GM12875 (cell line): ENCODE data around the gene TSR1.

Experiments used
- H3K4me3 ChIP-seq: one replicate; pipeline ENCODE4 v1.5.1; 2011; ENCODE audit warnings: low read depth, low read length, control low read depth
- CTCF ChIP-seq: IDR thresholded peaks from 2 replicates; pipeline ENCODE4 v1.5.1; 2011; ENCODE audit warnings: low read depth, mild to moderate bottlenecking, control low read depth, inconsistent platforms, low read length, moderate library complexity, borderline replicate concordance; ENCODE audit not compliant: insufficient read depth

TSR1 gene

DNA sequence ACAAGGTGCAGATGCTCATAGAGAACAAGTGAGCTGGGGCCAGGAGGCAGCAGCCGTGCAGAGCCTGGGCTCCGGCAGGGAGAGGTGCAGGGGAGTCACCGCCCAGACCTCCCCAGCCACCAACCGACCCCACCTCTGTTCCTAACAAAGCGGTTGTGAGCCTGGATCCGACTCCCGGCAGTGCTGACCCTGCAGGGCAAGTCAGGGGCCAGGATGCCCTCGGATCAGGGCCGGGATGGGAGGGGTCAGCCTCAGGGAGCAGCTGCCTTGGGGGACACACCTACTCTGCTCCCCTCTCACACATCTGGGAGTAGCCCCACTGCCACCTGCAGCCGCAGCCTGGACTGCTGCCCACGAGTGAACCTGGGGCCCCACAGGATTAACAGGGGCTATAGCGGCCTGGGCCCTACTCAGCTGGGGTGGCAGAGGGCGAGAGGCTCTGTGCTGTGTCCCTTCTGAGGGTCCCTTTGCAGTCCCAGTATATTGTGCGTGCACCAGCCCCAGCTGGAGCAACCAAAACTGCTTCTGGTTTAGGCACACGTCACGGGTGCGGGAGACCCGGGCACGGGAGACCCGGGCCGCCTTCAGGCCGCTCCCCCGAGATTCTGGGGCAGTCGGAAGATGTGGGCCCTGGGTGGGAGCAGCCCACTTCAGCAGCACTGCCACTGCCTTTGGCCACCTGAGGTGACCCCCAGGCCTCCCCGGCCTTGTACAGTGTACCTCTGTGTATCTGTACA, 43.4 kb upstream of the TSR1 start:
- no peak overlapping the region for H3K4me3 ChIP-seq
- TF ChIP-seq CTCF, result no peak

- no peak for TF ChIP-seq CTCF
Measured at GRCh38 chr17:2378905-2379304, 42.6 kb upstream of the TSR1 start.

DNA sequence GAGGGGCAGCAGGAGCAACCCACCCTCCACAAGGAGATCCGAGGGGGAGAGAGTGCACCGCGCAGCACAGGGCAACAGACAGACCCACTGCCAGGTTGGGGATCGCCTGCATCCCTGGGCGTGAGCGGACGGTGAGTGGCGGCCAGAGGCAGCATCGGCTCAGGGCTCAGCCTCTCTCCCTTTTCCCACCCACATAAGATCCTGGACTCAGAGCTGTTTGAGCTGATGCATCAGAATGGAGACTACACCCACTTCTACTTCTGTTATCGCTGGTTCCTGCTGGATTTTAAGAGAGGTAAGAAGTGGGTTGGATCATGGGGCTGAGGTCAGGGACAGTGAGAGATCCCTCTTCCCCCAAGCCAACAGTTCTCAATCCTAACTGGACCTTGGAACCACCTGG, 41.4 kb upstream of the TSR1 start:
- TF ChIP-seq CTCF, result no peak
- H3K4me3 ChIP-seq, result no peak overlapping the region

More at GRCh38 chr17:2378905-2379304, 42.6 kb upstream of the TSR1 start:
- H3K4me3 ChIP-seq, result no peak overlapping the region

- no peak overlapping the region for H3K4me3 ChIP-seq
- no peak for TF ChIP-seq CTCF
Measured at GRCh38 chr17:2376107-2376506, 39.9 kb upstream of the TSR1 start.

DNA sequence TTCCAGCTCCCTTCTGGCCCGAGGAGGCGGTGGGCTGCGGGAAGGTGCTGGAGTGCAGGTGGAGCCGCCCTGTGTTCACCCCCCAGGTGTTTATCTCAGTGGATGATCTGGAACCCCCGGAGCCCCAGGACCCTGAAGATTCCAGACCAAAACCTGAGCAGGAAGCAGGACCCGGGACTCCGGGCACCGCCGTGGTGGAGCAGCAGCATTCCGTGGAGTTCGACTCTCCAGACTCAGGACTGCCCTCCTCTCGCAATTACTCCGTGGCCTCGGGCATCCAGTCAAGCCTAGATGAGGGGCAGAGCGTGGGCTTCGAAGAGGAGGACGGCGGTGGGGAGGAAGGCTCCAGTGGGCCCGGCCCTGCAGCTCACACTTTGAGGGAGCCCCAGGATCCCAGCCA, 39.1 kb upstream of the TSR1 start:
- H3K4me3 ChIP-seq, result no peak overlapping the region
- no peak for TF ChIP-seq CTCF

DNA sequence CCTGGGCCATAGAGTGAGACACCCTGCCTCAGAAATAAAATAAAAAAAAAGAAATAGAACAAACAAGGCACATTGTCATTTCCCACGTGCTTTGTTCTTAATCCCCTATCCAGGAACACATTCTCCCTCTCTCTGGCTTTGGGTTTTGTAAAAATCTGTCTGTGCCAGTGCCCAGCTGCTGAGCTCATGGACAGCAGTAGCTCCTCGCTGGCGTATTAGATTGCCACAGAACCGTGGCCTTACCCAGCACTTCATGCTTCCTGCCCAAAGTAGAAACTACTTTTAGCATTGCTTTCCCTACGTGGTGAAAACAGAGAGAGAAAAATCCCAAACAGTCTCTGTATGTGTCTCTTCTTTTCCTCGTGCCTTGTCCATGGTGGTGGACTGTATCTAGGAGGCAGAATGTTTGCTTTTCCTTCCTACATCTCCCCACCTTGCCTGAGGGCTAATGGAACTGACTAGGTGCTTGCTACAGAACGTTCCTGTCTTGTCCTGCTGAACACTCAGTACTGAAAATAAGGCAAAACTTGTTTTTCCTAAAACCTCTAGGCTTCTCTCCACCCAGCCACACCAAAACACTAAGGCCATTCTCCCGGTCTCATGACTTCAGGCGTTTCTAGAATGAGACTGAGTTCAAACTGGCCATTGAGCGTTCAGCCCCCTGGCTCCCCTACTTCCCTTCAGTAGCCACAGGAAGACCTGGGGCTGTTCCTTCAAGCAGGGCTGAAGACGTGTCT, 38.5 kb upstream of the TSR1 start:
- H3K4me3 ChIP-seq, result no peak overlapping the region
- TF ChIP-seq CTCF, result no peak

DNA sequence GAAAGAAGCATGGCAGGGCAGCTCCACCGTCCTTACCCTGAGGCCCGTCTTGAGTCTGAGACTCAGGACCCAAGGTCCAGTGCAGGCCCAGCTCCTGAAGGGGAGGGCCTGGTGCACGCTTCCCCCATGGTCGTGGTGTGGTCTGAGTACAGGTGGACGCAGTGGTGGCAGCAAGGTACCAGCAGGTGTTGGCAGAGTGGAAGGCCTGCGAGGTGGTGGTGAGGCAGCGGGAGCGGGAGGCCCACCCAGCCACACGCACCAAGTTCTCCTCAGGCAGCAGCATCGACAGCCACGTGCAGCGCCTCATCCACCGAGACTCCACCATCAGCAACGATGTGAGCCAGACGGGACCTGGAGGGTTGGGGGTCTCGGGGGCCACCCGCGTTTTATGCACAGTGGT, 36.9 kb upstream of the TSR1 start:
- TF ChIP-seq CTCF, result no peak

More for the DNA sequence above, 36.9 kb upstream of the TSR1 start:
- H3K4me3 ChIP-seq, result no peak overlapping the region
